HG02623 (cell line): Measurements from ENCODE around the gene PCNX2.
"Not testable (repeated sequence)": the region's sequence is repeated elsewhere in the genome, so short reads cannot be mapped to it uniquely, and the experiment has no call there.

Experiments used
- ATAC-seq: cut with Tn5 transposase; IDR thresholded peaks from one replicate; pipeline ENCODE4 v1.9.1; 2021; ENCODE audit warnings: moderate library complexity; ENCODE audit not compliant: unreplicated experiment

PCNX2 gene

GRCh38 chr1:233025567-233025966, 270.0 kb downstream of the PCNX2 start:
- ATAC-seq = no peak

DNA sequence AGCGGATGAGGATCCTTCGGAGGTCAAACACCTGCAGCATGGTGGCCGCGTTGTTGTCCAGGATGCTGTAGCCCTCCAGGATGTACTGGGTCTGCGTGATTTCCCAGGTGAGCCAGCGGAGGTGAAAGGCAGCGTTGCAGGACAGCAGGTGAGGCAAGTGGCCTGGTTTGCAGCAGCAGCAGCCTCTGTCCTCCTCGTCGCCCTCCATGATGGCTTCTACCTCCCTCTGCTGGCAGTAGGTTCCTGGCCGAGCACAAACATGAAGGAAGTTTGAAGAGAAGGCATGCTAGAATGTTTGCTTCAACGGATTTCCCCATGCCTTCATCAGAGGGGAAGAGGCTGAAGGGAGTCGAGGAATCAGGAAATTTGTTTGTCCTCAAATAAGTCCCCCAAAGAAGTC, 270.4 kb downstream of the PCNX2 start:
- no peak for ATAC-seq

- no peak for ATAC-seq
Observed at GRCh38 chr1:233024199-233024598, 271.3 kb downstream of the PCNX2 start.

GRCh38 chr1:233022246-233022645, 273.3 kb downstream of the PCNX2 start:
- no peak for ATAC-seq

DNA sequence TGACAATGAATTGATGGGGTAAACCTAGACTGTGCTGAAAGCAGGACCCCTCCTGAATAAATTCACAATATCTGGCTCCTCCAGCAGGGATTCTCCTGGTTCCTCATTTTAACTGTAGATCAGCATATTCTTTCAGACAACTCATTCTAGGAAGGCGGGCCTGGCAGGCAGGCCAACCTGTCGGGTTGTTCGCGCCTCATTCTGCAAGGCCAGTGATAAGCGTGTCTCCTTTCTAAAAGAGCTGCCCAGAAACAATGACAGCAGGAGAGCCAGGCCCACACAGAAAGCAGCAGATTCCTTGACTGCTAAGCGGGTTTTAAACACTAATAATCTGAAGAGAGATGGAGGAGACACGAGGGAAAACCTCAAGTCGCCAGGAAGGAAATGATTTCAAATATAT, 275.1 kb downstream of the PCNX2 start:
- ATAC-seq = no peak

DNA sequence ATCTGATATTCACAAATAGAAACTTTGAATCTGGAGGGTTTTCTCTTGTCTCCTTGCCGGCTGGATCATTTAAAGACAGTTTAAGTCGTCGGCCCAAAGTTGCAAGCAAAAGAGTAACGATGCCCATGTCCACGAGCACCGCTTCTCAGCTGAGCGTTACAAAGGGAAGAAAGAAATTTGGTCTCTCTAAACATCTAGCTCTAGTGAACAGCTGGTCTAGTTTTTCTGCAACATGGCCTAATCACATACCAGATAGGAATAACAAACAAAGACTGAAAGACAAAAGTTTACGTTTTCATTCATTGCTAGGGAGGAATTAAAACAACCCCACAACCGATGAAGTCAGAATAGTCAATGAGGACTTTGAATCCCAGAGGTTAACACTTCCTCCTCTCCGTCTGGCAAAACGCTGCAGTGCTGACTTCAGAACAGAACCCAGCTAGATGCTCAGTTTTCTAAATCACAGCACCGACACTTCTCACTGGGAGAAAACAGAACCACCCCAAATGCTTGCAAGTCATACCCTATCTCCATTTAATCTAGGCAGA, 275.7 kb downstream of the PCNX2 start:
- ATAC-seq = no peak

DNA sequence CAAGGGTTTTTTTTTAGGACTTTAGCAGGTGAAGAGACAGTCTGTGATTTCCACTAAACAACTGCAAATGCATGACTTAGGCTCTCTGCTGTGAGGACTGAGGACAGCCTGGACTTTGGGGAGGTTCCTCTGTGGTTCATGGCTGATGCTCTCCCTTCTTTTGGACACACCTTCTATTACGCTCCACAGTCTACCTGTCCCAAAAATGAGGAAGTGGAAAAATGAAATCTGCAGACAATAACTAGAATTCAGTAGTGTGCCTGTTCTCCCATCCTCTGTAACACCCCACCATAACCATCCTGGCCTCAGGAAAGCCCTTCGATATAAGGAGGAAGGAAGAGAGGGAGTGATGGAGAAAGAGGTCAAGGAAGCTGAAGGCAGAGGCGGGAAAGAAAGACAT, 276.4 kb downstream of the PCNX2 start:
- no peak for ATAC-seq

GRCh38 chr1:233016798-233017197, 278.7 kb downstream of the PCNX2 start:
- no peak for ATAC-seq

DNA sequence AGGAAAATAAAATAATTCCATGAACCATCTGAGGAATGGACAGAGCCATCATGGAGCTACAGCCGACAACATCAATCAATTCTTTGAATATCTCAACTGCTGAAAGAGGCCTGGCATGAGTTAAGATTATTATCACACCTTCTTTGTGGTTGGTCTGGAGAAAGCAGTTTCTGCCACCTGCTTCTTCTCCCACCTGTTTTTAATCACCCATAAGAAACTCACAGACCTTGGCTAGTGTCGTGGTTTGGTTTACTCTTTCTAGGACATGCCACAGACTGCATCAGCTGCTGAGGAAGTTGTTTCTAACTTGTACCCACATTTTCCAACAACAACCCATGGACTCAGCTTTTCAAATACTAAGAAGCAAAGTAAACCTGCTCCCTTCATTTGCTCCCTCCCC, 279.6 kb downstream of the PCNX2 start:
- ATAC-seq = peak; percentile 55

GRCh38 chr1:233012021-233012420, 283.5 kb downstream of the PCNX2 start:
- no peak for ATAC-seq

- ATAC-seq = no peak
Observed at GRCh38 chr1:233010146-233010545, 285.4 kb downstream of the PCNX2 start.

- no peak for ATAC-seq
Observed at GRCh38 chr1:233006541-233006973, 289.0 kb downstream of the PCNX2 start.

- no peak for ATAC-seq
Observed at GRCh38 chr1:233006108-233006507, 289.4 kb downstream of the PCNX2 start.

DNA sequence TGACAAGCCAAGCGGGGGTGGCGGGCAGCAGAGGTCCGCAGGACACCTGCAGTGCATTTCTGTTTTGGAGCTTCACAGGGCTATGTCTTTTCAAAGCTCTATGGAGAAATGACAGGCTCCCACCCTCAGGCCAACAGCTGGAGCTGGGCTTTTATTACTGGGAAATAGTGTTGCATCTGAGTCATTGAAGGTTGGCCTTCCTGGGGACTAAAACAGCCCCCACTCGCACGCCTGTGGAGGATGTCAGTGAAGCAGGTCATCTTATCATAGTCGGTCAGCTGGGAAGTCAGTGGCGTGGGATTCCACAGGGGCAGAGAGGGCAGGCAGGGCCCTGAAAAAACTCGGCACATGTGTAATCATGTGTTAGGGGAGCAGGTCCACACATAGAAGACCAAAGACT, 289.8 kb downstream of the PCNX2 start:
- no peak for ATAC-seq

- no peak for ATAC-seq
Observed at GRCh38 chr1:233005156-233005555, 290.4 kb downstream of the PCNX2 start.

GRCh38 chr1:233004451-233004850, 291.1 kb downstream of the PCNX2 start:
- ATAC-seq = no peak

DNA sequence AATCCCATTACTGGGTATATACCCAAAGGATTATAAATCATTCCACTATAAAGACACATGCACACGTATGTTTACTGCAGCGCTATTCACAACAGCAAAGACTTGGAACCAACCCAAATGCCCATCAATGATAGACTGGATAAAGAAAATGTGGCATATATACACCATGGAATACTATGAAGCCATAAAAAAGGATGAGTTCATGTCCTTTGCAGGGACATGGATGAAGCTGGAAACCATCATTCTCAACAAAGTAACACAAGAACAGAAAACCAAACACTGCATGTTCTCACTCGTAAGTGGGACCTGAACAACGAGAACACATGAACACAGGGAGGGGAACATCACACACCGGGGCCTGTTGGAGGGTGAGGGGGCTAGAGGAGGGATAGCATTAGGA, 291.9 kb downstream of the PCNX2 start:
- not testable (repeated sequence) for ATAC-seq

- no peak for ATAC-seq
Observed at GRCh38 chr1:232999956-233000625, 295.4 kb downstream of the PCNX2 start.

- no peak for ATAC-seq
Observed at GRCh38 chr1:232998646-232999045, 296.9 kb downstream of the PCNX2 start.

DNA sequence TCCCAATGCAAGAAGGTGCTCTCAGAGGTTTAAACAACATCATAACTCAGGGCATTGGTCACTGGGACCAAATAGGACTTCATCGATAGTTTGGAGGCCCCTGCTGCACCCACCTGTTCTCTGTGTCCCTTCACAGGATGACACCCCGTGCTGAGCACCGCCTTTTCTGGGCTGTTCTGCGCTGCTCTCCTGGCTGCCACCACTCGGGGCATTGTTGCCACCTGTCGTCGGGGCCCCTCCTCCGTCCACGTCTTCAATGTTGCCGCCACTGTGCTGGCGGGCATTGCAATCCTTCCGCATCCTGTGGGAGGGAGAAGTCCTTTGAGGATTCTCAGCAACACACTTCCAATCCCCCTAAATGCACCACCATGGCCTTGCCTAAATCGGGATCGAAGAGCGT, 297.4 kb downstream of the PCNX2 start:
- ATAC-seq = no peak

DNA sequence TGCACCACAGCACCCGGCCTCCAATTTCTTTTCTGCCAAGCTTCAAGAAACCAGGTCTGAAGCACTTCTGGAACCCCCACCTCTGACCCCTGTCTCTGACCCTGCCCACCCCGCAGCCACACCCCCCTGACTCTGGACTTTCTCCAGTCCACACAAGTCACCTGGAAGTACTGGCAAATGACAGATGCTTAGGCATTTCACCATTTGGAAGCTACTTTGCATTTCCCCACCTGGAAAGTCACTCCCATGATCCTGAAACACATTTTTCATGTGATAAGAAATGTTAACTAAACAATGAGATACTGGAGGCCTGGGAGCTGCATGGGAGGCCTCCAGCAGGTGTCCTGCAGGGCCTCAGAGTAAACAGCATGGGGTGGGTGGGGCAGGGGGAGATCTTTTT, 299.4 kb downstream of the PCNX2 start:
- no peak for ATAC-seq

DNA sequence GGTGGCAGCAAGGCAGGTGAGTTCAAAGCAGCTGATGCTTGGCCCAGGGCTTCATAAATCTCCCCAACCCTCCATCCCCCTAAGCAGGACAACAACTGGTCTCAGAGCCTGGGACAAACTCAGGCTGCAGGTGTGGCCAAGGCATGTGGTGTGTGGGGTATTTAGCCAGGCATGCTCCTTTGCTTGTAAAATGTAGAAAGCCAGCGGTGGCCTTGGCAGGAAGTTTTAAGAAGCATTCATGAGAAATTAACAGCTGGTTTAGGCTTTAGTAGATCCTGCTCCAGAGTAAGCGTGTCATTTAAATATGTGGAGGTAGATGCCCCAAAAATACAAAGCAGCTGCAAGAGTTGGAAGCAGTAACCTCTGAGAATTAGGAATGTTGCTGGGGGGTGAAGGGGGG, 300.3 kb downstream of the PCNX2 start:
- ATAC-seq = no peak

GRCh38 chr1:232993555-232993954, 302.0 kb downstream of the PCNX2 start:
- no peak for ATAC-seq
